ENCODE data around the gene SDK1.

DNA sequence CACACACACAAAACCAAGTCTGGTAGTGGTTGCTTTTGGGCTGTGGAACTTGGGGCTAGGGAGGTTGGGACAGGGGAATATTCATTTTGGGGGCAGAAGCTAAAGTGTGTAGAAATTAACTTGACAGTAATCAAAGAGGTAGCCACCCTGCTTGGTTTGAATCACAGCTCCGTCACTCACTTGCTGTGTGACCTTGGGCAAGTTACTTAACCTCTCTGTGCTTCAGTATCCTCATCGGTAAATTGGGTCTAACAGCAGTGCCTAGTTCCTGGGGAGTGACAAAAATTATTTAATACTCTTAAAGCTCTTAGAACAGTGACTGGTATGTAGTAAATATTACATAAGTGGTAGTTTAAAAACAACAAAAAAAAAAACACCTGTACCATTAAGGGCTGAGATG, 489.8 kb downstream of the SDK1 start:
- TF ChIP-seq POLR2A (IDR thresholded peaks at IDR 0.05) (no peak), CTCF (IDR thresholded peaks at IDR 0.05) (no peak)

Measured in uterus (tissue), 2 donors.